Subcutaneous abdominal adipose tissue (tissue), 5 donors: ENCODE results near the gene CCSER1.
"Not testable (repeated sequence)": the region's sequence is repeated elsewhere in the genome, so short reads cannot be mapped to it uniquely, and the experiment has no call there.

Experiments used
- H3K27ac ChIP-seq: one replicate; pipeline ENCODE4 v1.7.0; 2013; ENCODE audit warnings: low read depth, mild to moderate bottlenecking, inconsistent platforms, low read length, moderate library complexity
- H3K27me3 ChIP-seq, 5 donors: one replicate each; pipeline ENCODE4 v1.7.0; 2013; ENCODE audit warnings: low read length in 5 of 5, inconsistent platforms in 1 of 5; ENCODE audit not compliant: control insufficient read depth in 5 of 5, insufficient read depth in 4 of 5
- H3K36me3 ChIP-seq, 5 donors: one replicate each; pipeline ENCODE4 v1.7.0; 2013; ENCODE audit warnings: low read length in 5 of 5; ENCODE audit not compliant: control insufficient read depth in 5 of 5, insufficient read depth in 5 of 5
- H3K4me1 ChIP-seq, 5 donors: one replicate each; pipeline ENCODE4 v1.7.0; 2013; ENCODE audit warnings: low read length in 5 of 5, mild to moderate bottlenecking in 3 of 5, moderate library complexity in 1 of 5; ENCODE audit not compliant: control insufficient read depth in 5 of 5, insufficient read depth in 5 of 5
- H3K4me3 ChIP-seq, 5 donors: one replicate each; pipeline ENCODE4 v1.7.0; 2013; ENCODE audit warnings: low read length in 5 of 5, low read depth in 1 of 5
- H3K9ac ChIP-seq, 5 donors: one replicate each; pipeline ENCODE4 v1.7.0; 2013; ENCODE audit warnings: low read length in 5 of 5, mild to moderate bottlenecking in 4 of 5, moderate library complexity in 3 of 5
- H3K9me3 ChIP-seq, 5 donors: one replicate each; pipeline ENCODE4 v1.7.0; 2013; ENCODE audit warnings: low read length in 5 of 5; ENCODE audit not compliant: control insufficient read depth in 5 of 5
- donor health status: healthy.
- donor health status: healthy.
- donor health status: healthy.
- donor health status: healthy.
- donor health status: healthy.

The CCSER1 gene

GRCh38 chr4:91454111-91454510 lies 1326.9 kb downstream of the CCSER1 start:
- H3K36me3 ChIP-seq, result no peaks in the 10 kb centered on the region
- no peaks in the 10 kb centered on the region for H3K27me3 ChIP-seq
- H3K9me3 ChIP-seq, result no peaks in the 10 kb centered on the region
- H3K4me1 ChIP-seq, result no peaks in the 10 kb centered on the region
- no peak overlapping the region for H3K27ac ChIP-seq
- H3K9ac ChIP-seq, result no peak overlapping the region
- no peak overlapping the region for H3K4me3 ChIP-seq

DNA sequence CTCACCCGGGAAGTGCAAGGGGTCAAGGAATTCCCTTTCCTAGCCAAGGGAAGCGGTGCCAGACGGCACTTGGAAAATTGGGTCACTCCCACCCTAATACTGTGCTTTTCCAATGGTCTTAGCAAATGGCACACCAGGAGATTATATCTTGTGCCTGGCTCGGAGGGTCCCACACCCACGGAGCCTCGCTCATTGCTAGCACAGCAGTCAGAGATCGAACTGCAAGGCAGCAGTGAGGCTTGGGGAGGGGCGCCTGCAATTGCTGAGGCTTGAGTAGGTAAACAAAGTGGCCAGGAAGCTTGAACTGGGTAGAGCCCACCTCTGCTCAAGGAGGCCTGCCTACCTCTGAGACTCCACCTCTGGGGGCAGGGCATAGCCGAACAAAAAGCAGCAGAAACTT lies 1335.4 kb downstream of the CCSER1 start:
- not testable (repeated sequence) for H3K27me3 ChIP-seq, H3K36me3 ChIP-seq, H3K9ac ChIP-seq, H3K4me3 ChIP-seq, H3K27ac ChIP-seq, H3K4me1 ChIP-seq, H3K9me3 ChIP-seq

GRCh38 chr4:91470671-91471070 lies 1343.5 kb downstream of the CCSER1 start:
- H3K36me3 ChIP-seq, result no peaks in the 10 kb centered on the region
- H3K9me3 ChIP-seq, result no peaks in the 10 kb centered on the region
- no peaks in the 10 kb centered on the region for H3K27me3 ChIP-seq
- H3K4me1 ChIP-seq, result no peaks in the 10 kb centered on the region
- H3K4me3 ChIP-seq, result no peak overlapping the region
- H3K27ac ChIP-seq, result no peak overlapping the region
- no peak overlapping the region for H3K9ac ChIP-seq

DNA sequence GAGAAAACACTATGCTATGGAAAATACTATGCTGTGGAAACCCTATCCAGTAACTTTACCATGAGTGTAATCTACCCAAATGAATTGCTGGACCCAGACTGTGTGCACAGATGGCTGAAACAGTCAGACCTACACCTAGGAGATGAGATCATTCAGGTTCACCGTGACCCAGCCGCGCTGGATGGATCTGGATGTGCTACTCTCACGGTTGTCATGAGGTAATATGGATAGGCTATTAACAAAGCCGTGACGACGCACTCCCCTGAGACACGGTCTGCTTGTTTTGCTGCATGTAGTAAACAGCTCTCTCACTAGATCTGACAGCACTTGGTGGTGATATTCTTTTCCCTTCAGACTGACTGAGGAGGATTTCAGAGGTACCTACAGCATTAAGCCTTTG lies 1344.1 kb downstream of the CCSER1 start:
- Histone ChIP-seq H3K36me3 (no peaks in the 10 kb centered on the region), H3K9me3 (no peaks in the 10 kb centered on the region), H3K4me3 (no peak overlapping the region), H3K27ac (no peak overlapping the region), H3K9ac (no peak overlapping the region), H3K27me3 (no peaks in the 10 kb centered on the region), H3K4me1 (no peaks in the 10 kb centered on the region)

- H3K9ac ChIP-seq, result no peak overlapping the region
- H3K4me1 ChIP-seq, result no peaks in the 10 kb centered on the region
- peaks cover 0 to 3% (median 0%) of the 10 kb centered on the region in 5 donors for H3K9me3 ChIP-seq
- no peaks in the 10 kb centered on the region for H3K27me3 ChIP-seq
- H3K36me3 ChIP-seq, result no peaks in the 10 kb centered on the region
- no peak overlapping the region for H3K27ac ChIP-seq
- no peak overlapping the region for H3K4me3 ChIP-seq
Observed at GRCh38 chr4:91472046-91472445, 1344.9 kb downstream of the CCSER1 start.

- no peaks in the 10 kb centered on the region for H3K36me3 ChIP-seq
- H3K27ac ChIP-seq, result no peak overlapping the region
- H3K27me3 ChIP-seq, result no peaks in the 10 kb centered on the region
- H3K9ac ChIP-seq, result no peak overlapping the region
- H3K9me3 ChIP-seq, result peaks cover 0 to 4% (median 0%) of the 10 kb centered on the region in 5 donors
- H3K4me3 ChIP-seq, result no peak overlapping the region
- H3K4me1 ChIP-seq, result no peaks in the 10 kb centered on the region
Observed at GRCh38 chr4:91485415-91485814, 1358.2 kb downstream of the CCSER1 start.

DNA sequence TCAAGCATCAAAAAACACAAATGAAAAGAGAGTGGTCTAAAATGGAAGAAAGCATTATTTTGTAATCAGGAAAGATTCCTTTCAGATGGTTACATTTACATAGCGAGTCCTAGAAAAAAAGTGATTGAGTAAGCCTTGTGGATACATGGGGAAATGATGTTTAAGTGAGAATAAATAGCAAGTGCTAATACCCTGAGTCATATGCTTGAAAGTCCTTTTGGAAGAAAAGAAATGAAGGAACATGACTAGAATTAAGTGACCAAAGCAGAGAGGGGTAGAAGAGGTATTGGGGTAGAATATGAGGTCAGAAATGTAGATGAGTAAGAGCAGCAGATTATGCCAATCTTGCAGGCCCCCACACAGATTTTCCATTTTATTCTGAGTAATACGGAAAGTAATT lies 1361.8 kb downstream of the CCSER1 start:
- Histone ChIP-seq H3K27ac (no peak overlapping the region), H3K27me3 (no peaks in the 10 kb centered on the region), H3K4me3 (no peak overlapping the region), H3K36me3 (no peaks in the 10 kb centered on the region), H3K4me1 (no peaks in the 10 kb centered on the region), H3K9ac (no peak overlapping the region), H3K9me3 (no peaks in the 10 kb centered on the region)

DNA sequence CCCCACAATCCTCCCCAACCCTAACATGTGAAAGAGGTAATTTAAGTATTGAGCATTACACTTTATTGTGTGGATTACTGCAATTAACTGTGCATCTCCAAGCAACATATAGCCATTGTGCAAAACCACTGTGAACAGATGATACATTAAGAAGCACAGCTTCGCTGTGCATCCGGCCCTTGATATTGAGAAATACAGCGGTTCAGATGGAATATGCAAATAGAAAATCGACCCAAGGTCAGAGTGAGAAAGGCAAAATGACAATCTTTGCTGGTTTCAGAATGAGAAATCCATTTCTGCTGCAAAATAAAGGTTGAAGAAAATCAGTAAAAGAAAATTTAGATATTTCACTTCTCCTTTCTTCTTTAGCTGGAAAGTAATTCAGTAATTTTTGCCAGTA lies 1370.7 kb downstream of the CCSER1 start:
- no peaks in the 10 kb centered on the region for H3K9me3 ChIP-seq

GRCh38 chr4:91502365-91502764 lies 1375.2 kb downstream of the CCSER1 start:
- Histone ChIP-seq H3K4me3 (no peak overlapping the region), H3K36me3 (no peaks in the 10 kb centered on the region), H3K27me3 (no peaks in the 10 kb centered on the region), H3K9me3 (peaks cover 0 to 5% (median 0%) of the 10 kb centered on the region in 5 donors), H3K9ac (no peak overlapping the region), H3K27ac (no peak overlapping the region), H3K4me1 (no peaks in the 10 kb centered on the region)

More for the DNA sequence above, 1370.7 kb downstream of the CCSER1 start:
- H3K9ac ChIP-seq, result no peak overlapping the region
- H3K4me1 ChIP-seq, result no peaks in the 10 kb centered on the region
- no peak overlapping the region for H3K4me3 ChIP-seq
- no peaks in the 10 kb centered on the region for H3K27me3 ChIP-seq
- no peaks in the 10 kb centered on the region for H3K36me3 ChIP-seq
- no peak overlapping the region for H3K27ac ChIP-seq

- no peak overlapping the region for H3K27ac ChIP-seq
- H3K4me3 ChIP-seq, result no peak overlapping the region
- no peaks in the 10 kb centered on the region for H3K27me3 ChIP-seq
- peaks cover 0 to 15% (median 8%) of the 10 kb centered on the region in 5 donors for H3K9me3 ChIP-seq
- no peak overlapping the region for H3K9ac ChIP-seq
- H3K4me1 ChIP-seq, result no peaks in the 10 kb centered on the region
- H3K36me3 ChIP-seq, result no peaks in the 10 kb centered on the region
Observed at GRCh38 chr4:91513326-91513725, 1386.1 kb downstream of the CCSER1 start.

DNA sequence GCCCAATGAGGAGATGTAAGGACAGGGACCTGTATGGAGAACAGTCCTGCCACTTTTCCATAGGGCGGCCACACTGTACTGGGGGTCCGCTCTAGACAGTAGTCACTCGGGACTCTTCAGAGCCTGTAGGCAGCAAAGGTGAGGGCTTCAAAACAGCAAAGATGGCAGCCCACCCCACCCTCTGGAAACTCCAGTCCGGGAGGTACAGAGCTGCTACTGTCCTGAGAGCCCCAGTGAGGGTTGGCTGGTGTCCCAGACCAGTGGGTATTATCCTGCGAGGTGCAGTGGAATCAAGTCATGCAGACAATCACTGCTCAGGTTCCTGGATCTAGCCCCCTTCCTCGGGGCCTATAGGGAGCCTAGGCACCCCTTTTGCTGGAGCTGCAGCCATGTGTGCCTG lies 1392.0 kb downstream of the CCSER1 start:
- peak overlapping the region in 1 of 5 donors; percentile 22 for H3K4me3 ChIP-seq
- no peaks in the 10 kb centered on the region for H3K27me3 ChIP-seq
- no peaks in the 10 kb centered on the region for H3K36me3 ChIP-seq
- peaks cover 0 to 20% (median 16%) of the 10 kb centered on the region in 5 donors for H3K9me3 ChIP-seq
- no peaks in the 10 kb centered on the region for H3K4me1 ChIP-seq
- no peak overlapping the region for H3K27ac ChIP-seq
- H3K9ac ChIP-seq, result no peak overlapping the region
